HL-60/S4 treated with retinoic acid at 250 ng/mL for 4 days and 3 days (cell line): ENCODE data around the gene SLC12A7.
"Not testable (repeated sequence)": the region's sequence is repeated elsewhere in the genome, so short reads cannot be mapped to it uniquely, and the experiment has no call there.

Experiments
- in situ Hi-C: fragments of 300-500 bp; cut with MboI; formaldehyde crosslinking; loops from 2 replicates; pipeline ENCODE4 v1.7.0; 2022; ENCODE audit warnings: low sequenced_read_pairs

The SLC12A7 gene

GRCh38 chr5:1027631-1028441, 84.0 kb downstream of the SLC12A7 start:
- in situ Hi-C loops, result no loop called here

- in situ Hi-C loops, result no loop called here
These were observed 84.9 kb downstream of the SLC12A7 start for GRCh38 chr5:1026700-1027621.

- in situ Hi-C loops, result not testable (repeated sequence)
These were observed 89.9 kb downstream of the SLC12A7 start for GRCh38 chr5:1021969-1022336.

- in situ Hi-C loops, result no loop called here
These were observed 90.5 kb downstream of the SLC12A7 start for GRCh38 chr5:1021136-1021968.

- in situ Hi-C loops, result no loop called here
These were observed 91.4 kb downstream of the SLC12A7 start for GRCh38 chr5:1020452-1020961.

GRCh38 chr5:1019001-1019905, 92.6 kb downstream of the SLC12A7 start:
- in situ Hi-C loops, result no loop called here

- in situ Hi-C loops, result no loop called here
These were observed 93.3 kb downstream of the SLC12A7 start for GRCh38 chr5:1018596-1018995.

- in situ Hi-C loops, result no loop called here
These were observed 94.0 kb downstream of the SLC12A7 start for GRCh38 chr5:1017691-1018455.

GRCh38 chr5:1017056-1017455, 94.8 kb downstream of the SLC12A7 start:
- in situ Hi-C loops, result no loop called here

GRCh38 chr5:1016476-1016875, 95.4 kb downstream of the SLC12A7 start:
- in situ Hi-C loops, result no loop called here

- in situ Hi-C loops, result no loop called here
These were observed 95.8 kb downstream of the SLC12A7 start for GRCh38 chr5:1016036-1016435.

GRCh38 chr5:1015507-1015906, 96.4 kb downstream of the SLC12A7 start:
- in situ Hi-C loops, result no loop called here

GRCh38 chr5:1014781-1015221, 97.1 kb downstream of the SLC12A7 start:
- in situ Hi-C loops, result no loop called here

- in situ Hi-C loops, result no loop called here
These were observed 97.5 kb downstream of the SLC12A7 start for GRCh38 chr5:1014346-1014745.

GRCh38 chr5:1013948-1014301, 97.9 kb downstream of the SLC12A7 start:
- in situ Hi-C loops, result no loop called here

GRCh38 chr5:1013238-1013947, 98.5 kb downstream of the SLC12A7 start:
- in situ Hi-C loops, result no loop called here

GRCh38 chr5:1012900-1013237, 99.0 kb downstream of the SLC12A7 start:
- in situ Hi-C loops, result no loop called here

- in situ Hi-C loops, result no loop called here
These were observed 99.5 kb downstream of the SLC12A7 start for GRCh38 chr5:1012313-1012841.
